ENCODE data around the gene UCHL3. TPM values are rescaled to one million over a fixed set of nuclear protein-coding genes. Genes with fewer than 3 reads are reported as not detected.

The UCHL3 gene
- total and polyA plus RNA-seq, 2 of the 8 experiments (the other 6 are each of a cell fraction or from before 2014, with no cell fraction given): 33.0 to 61.1 TPM

GRCh38 chr13:75612354-75612753 is 62.8 kb downstream of the UCHL3 start:
- no peaks in the 10 kb centered on the region for H3K79me2 ChIP-seq (ENCODE audit: control insufficient read depth in 1 of 2, insufficient read depth in 2 of 2, low read length in 2 of 2)
- H3K27ac ChIP-seq (ENCODE audit: low read depth, low read length): no peak overlapping the region
- no peak overlapping the region for H3K56ac ChIP-seq (replicated peaks; ENCODE audit: insufficient read length, low read depth, low read length)
- no peaks in the 10 kb centered on the region for H4K20me1 ChIP-seq (replicated peaks in 1 of 2; ENCODE audit: control insufficient read depth in 1 of 2, insufficient read depth in 2 of 2, low read length in 2 of 2)
- H2BK15ac ChIP-seq (ENCODE audit: low read length): no peak overlapping the region
- H2AFZ ChIP-seq (ENCODE audit: low read length): no peak overlapping the region
- H3K4me3 ChIP-seq (ENCODE audit: extremely low read depth in 1 of 4, insufficient read depth in 2 of 4, low read depth in 3 of 4, low read length in 4 of 4): no peak overlapping the region
- H3K4me2 ChIP-seq (ENCODE audit: insufficient read depth in 1 of 2, low read depth in 2 of 2, low read length in 2 of 2): no peak overlapping the region
- no peaks in the 10 kb centered on the region for H3K36me3 ChIP-seq (ENCODE audit: control insufficient read depth in 2 of 4, insufficient read depth in 4 of 4, low read length in 3 of 4)
- no peak overlapping the region for H2BK5ac ChIP-seq (ENCODE audit: low read depth, low read length)
- H3K4me1 ChIP-seq (replicated peaks in 1 of 4; ENCODE audit: control insufficient read depth in 3 of 4, insufficient read depth in 4 of 4, low read length in 3 of 4): no peaks in the 10 kb centered on the region
- H4K8ac ChIP-seq (ENCODE audit: extremely low read depth, insufficient read depth, low read length): no peak overlapping the region
- H3K23me2 ChIP-seq (ENCODE audit: low read depth, low read length): no peaks in the 10 kb centered on the region; the same call in 1 of the 2 replicates
- DNase-seq (ENCODE audit: low read depth in 1 of 2, low spot score in 2 of 2) (no peak), FAIRE-seq (no peak)
- no peak overlapping the region for H3K9ac ChIP-seq (replicated peaks in 1 of 4; ENCODE audit: extremely low read depth in 1 of 4, low read depth in 3 of 4, low read length in 3 of 4)
- POLR2A ChIA-PET (ENCODE audit: partially characterized antibody): interaction anchor here (0.8 kb wide), 1 partner anchor 10 kb away, joined by 3 read pairs; no protein-coding TSS in a partner anchor
- H2BK12ac ChIP-seq (ENCODE audit: low read depth, low read length): no peak overlapping the region
- H4K5ac ChIP-seq (ENCODE audit: insufficient read length, low read depth, low read length): no peak overlapping the region
- no peak overlapping the region for H4K91ac ChIP-seq (replicated peaks; ENCODE audit: insufficient read length, low read length)
- no peak overlapping the region for H2AK5ac ChIP-seq (ENCODE audit: low read depth, low read length)
- no peak overlapping the region for H3K4ac ChIP-seq (replicated peaks; ENCODE audit: insufficient read length, low read depth, low read length)
- H3K18ac ChIP-seq (ENCODE audit: extremely low read depth, low read length): no peak overlapping the region
- H3K14ac ChIP-seq (ENCODE audit: insufficient read length): no peak overlapping the region
- H3K9me3 ChIP-seq (ENCODE audit: insufficient read depth in 2 of 2, low read depth in 1 of 2, low read length in 1 of 2): no peaks in the 10 kb centered on the region
- H2BK120ac ChIP-seq (replicated peaks; ENCODE audit: low read depth, low read length): no peak overlapping the region
- H3K23ac ChIP-seq (ENCODE audit: insufficient read length): no peak overlapping the region
- H3K27me3 ChIP-seq (replicated peaks in 1 of 4; ENCODE audit: control insufficient read depth in 3 of 4, extremely low read depth in 1 of 4, insufficient read depth in 3 of 4, low read length in 3 of 4): no peaks in the 10 kb centered on the region
- H2BK20ac ChIP-seq (ENCODE audit: low read length): no peak overlapping the region
- CTCF ChIA-PET (ENCODE audit: partially characterized antibody): no interaction called here
- no peaks in the 10 kb centered on the region for H3K79me1 ChIP-seq (ENCODE audit: low read depth, low read length)
- WGBS, 2 experiments (ENCODE audit: extremely low coverage in 1 of 2, insufficient coverage in 1 of 2, insufficient read length in 1 of 2, insufficient replicate concordance in 2 of 2, low coverage in 1 of 2, low lambda C conversion rate in 2 of 2, missing lambda C conversion rate in 1 of 2): 90% methylated on average over 2 of the region's 2 CpGs; no CpG with 5 or more reads in 1 of the 2 experiments
- TF ChIP-seq CTCF (IDR thresholded peaks at IDR 0.05; ENCODE audit: control extremely low read depth in 1 of 3, insufficient read depth in 1 of 3, low read depth in 1 of 3, low read length in 3 of 3) (no peak), SAP30 (IDR thresholded peaks at IDR 0.05; ENCODE audit: insufficient read depth, insufficient replicate concordance, low read length) (no peak), MAFK (IDR thresholded peaks at IDR 0.05; ENCODE audit: low read depth, low read length) (no peak), TCF12 (IDR thresholded peaks at IDR 0.05; ENCODE audit: low read depth, low read length) (no peak), KDM1A (IDR thresholded peaks at IDR 0.05; ENCODE audit: borderline replicate concordance, low read length) (no peak), CEBPB (IDR thresholded peaks at IDR 0.05; ENCODE audit: low read depth, low read length) (no peak), SIRT6 (IDR thresholded peaks at IDR 0.05; ENCODE audit: low read length) (no peak), ZNF274 (IDR thresholded peaks at IDR 0.05; ENCODE audit: borderline replicate concordance, extremely low read depth, low read length) (no peak), CBX8 (IDR thresholded peaks at IDR 0.05; ENCODE audit: borderline replicate concordance, low read depth, low read length) (no peak), SRF (IDR thresholded peaks at IDR 0.05; ENCODE audit: low read depth, low read length) (no peak), RNF2 (IDR thresholded peaks at IDR 0.05; ENCODE audit: borderline replicate concordance, low read depth, low read length, missing control alignments, poor library complexity, severe bottlenecking) (no peak), NANOG (IDR thresholded peaks at IDR 0.05; ENCODE audit: insufficient read depth, low read depth, low read length, poor library complexity, severe bottlenecking) (no peak)

Data from H1 (cell line).